Loucy (cell line): ENCODE data around the gene PTCHD1.

Experiments
- H2AFZ ChIP-seq: fragments of 200-600 bp; sonication (generic); 2 replicates; pipeline ENCODE4 v1.6.0; 2016; ENCODE audit warnings: antibody characterized with exemption, mild to moderate bottlenecking, low read length, moderate library complexity
- H3F3A ChIP-seq: fragments of 200-600 bp; 2 replicates; pipeline ENCODE4 v1.6.0; 2016; ENCODE audit warnings: antibody characterized with exemption, low read depth, mild to moderate bottlenecking
- H3K27me3 ChIP-seq: fragments of 200-600 bp; sonication (generic); 2 replicates; pipeline ENCODE4 v1.6.1; 2014; ENCODE audit warnings: low read length, mild to moderate bottlenecking; ENCODE audit not compliant: insufficient read depth, poor library complexity, severe bottlenecking
- H3K36me3 ChIP-seq: fragments of 200-600 bp; sonication (generic); 2 replicates; pipeline ENCODE4 v1.6.1; 2016; ENCODE audit warnings: low read length; ENCODE audit not compliant: insufficient read depth
- H3K4me1 ChIP-seq: fragments of 200-600 bp; sonication (generic); 2 replicates; pipeline ENCODE4 v1.5.1; 2014; ENCODE audit warnings: low read length, mild to moderate bottlenecking; ENCODE audit not compliant: insufficient read depth, poor library complexity, severe bottlenecking
- H3K4me2 ChIP-seq: fragments of 200-600 bp; sonication (generic); 2 replicates; pipeline ENCODE4 v1.6.0; 2014; ENCODE audit warnings: antibody characterized with exemption, low read length, low read depth, mild to moderate bottlenecking; ENCODE audit not compliant: poor library complexity, severe bottlenecking
- H3K4me3 ChIP-seq: fragments of 200-600 bp; sonication (generic); 2 replicates; pipeline ENCODE4 v1.5.1; 2014; ENCODE audit warnings: low read length, mild to moderate bottlenecking, mixed read lengths; ENCODE audit not compliant: poor library complexity, severe bottlenecking
- H3K79me2 ChIP-seq: fragments of 200-600 bp; sonication (generic); 2 replicates; pipeline ENCODE4 v1.6.1; 2014; ENCODE audit warnings: low read length; ENCODE audit not compliant: insufficient read depth
- H3K9ac ChIP-seq: fragments of 200-600 bp; sonication (generic); 2 replicates; pipeline ENCODE4 v1.6.0; 2014; ENCODE audit warnings: mild to moderate bottlenecking, low read depth, low read length, moderate library complexity; ENCODE audit not compliant: poor library complexity, severe bottlenecking
- H3K9me2 ChIP-seq: fragments of 200-600 bp; sonication (generic); replicated peaks from 2 replicates; pipeline ENCODE4 v1.6.1; 2016; ENCODE audit warnings: low read depth, low read length, mixed read lengths
- H3K9me3 ChIP-seq: fragments of 200-600 bp; sonication (generic); 2 replicates; pipeline ENCODE4 v1.6.1; 2014; ENCODE audit warnings: mild to moderate bottlenecking, antibody characterized with exemption, low read length, low read depth; ENCODE audit not compliant: insufficient read depth
- H4K20me1 ChIP-seq: fragments of 200-600 bp; sonication (generic); 2 replicates; pipeline ENCODE4 v1.6.0; 2014; ENCODE audit warnings: antibody characterized with exemption, low read length, mild to moderate bottlenecking; ENCODE audit not compliant: insufficient read depth, poor library complexity, severe bottlenecking
- CTCF ChIP-seq: fragments of 200-600 bp; sonication (generic); conservative IDR thresholded peaks from 2 replicates; pipeline ENCODE4 v1.5.1; 2014; ENCODE audit warnings: mild to moderate bottlenecking, antibody characterized with exemption, low read length
- EZH2phosphoT487 ChIP-seq: fragments of 200-600 bp; IDR thresholded peaks from 2 replicates; pipeline ENCODE4 v1.6.1; 2018; ENCODE audit warnings: antibody characterized with exemption, mild to moderate bottlenecking, moderate library complexity, borderline replicate concordance

PTCHD1 gene

GRCh38 chrX:23327104-23327503, 7.5 kb upstream of the PTCHD1 start:
- Histone ChIP-seq H2AFZ (no peak overlapping the region), H3K27me3 (no peaks in the 10 kb centered on the region), H3K9me3 (no peaks in the 10 kb centered on the region), H3K36me3 (no peaks in the 10 kb centered on the region), H3K4me3 (no peak overlapping the region), H4K20me1 (no peaks in the 10 kb centered on the region), H3K79me2 (no peaks in the 10 kb centered on the region), H3K9ac (no peak overlapping the region), H3K4me2 (no peak overlapping the region), H3K4me1 (no peaks in the 10 kb centered on the region), H3F3A (no peaks in the 10 kb centered on the region), H3K9me2 (no peaks in the 10 kb centered on the region)
- TF ChIP-seq CTCF (no peak), EZH2phosphoT487 (no peak)

GRCh38 chrX:23331701-23332100, 2.9 kb upstream of the PTCHD1 start:
- H3F3A ChIP-seq: no peaks in the 10 kb centered on the region
- H3K9me2 ChIP-seq: no peaks in the 10 kb centered on the region
- no peak overlapping the region for H2AFZ ChIP-seq
- H3K27me3 ChIP-seq: no peaks in the 10 kb centered on the region
- no peak overlapping the region for H3K4me3 ChIP-seq
- no peaks in the 10 kb centered on the region for H3K79me2 ChIP-seq
- H3K4me1 ChIP-seq: no peaks in the 10 kb centered on the region
- no peak overlapping the region for H3K4me2 ChIP-seq
- no peaks in the 10 kb centered on the region for H3K9me3 ChIP-seq
- no peak overlapping the region for H3K9ac ChIP-seq
- no peaks in the 10 kb centered on the region for H4K20me1 ChIP-seq
- no peaks in the 10 kb centered on the region for H3K36me3 ChIP-seq
- no peak for TF ChIP-seq EZH2phosphoT487
- TF ChIP-seq CTCF: no peak

GRCh38 chrX:23332101-23332887, 2.4 kb upstream of the PTCHD1 start:
- Histone ChIP-seq H2AFZ (no peak overlapping the region), H3K9ac (no peak overlapping the region), H3K4me2 (no peak overlapping the region), H3K9me2 (no peaks in the 10 kb centered on the region), H3K27me3 (no peaks in the 10 kb centered on the region), H3K9me3 (no peaks in the 10 kb centered on the region), H3K4me3 (no peak overlapping the region), H3K36me3 (no peaks in the 10 kb centered on the region), H3F3A (no peaks in the 10 kb centered on the region), H4K20me1 (no peaks in the 10 kb centered on the region), H3K4me1 (no peaks in the 10 kb centered on the region), H3K79me2 (no peaks in the 10 kb centered on the region)
- TF ChIP-seq CTCF (no peak), EZH2phosphoT487 (no peak)
